ENCODE results near the gene LTB4R2.
A peak's percentile ranks its signal among the peaks of the same experiment; 100 is the strongest.

Gene LTB4R2

DNA sequence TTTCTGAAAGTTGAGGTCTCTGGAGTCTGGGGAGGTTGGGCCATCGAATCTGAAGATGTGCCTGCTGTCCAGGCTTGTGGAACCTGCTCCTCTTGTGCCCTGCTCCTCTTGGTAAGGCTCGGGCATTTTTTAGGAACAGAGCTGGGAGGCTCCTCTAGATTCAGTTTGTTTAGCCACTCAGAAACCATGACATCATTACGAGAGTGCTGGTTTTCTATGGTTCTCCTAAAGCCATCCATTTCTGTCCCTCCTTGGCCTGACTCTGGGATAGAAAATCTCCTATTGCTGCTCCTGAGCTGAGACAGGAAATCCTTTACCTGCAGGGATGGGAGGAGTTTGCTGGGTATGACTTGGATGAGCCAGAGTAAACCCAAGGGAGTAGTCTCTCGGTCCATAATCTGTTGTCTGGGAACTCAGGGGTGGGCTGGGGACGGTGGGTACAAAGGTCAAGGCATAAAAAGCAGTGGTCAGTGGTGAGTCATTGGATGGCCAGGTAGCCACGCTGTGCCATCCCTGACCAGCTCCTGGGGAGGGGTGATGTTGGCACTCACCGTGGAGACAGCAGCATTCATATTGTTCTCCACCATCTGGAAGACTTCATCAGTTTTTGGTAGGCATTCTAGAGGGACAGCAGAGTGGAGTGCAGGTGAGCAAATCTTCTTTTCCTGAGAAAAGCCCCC is 27.3 kb downstream of the LTB4R2 start:
- no peak overlapping the region for H3K4me3 ChIP-seq (ENCODE audit: low read depth, low read length)
- TF ChIP-seq, protein P1, sequence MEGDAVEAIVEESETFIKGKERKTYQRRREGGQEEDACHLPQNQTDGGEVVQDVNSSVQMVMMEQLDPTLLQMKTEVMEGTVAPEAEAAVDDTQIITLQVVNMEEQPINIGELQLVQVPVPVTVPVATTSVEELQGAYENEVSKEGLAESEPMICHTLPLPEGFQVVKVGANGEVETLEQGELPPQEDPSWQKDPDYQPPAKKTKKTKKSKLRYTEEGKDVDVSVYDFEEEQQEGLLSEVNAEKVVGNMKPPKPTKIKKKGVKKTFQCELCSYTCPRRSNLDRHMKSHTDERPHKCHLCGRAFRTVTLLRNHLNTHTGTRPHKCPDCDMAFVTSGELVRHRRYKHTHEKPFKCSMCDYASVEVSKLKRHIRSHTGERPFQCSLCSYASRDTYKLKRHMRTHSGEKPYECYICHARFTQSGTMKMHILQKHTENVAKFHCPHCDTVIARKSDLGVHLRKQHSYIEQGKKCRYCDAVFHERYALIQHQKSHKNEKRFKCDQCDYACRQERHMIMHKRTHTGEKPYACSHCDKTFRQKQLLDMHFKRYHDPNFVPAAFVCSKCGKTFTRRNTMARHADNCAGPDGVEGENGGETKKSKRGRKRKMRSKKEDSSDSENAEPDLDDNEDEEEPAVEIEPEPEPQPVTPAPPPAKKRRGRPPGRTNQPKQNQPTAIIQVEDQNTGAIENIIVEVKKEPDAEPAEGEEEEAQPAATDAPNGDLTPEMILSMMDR (conservative IDR thresholded peaks at IDR 0.05; ENCODE audit: low read depth, low read length), result no peak
- DNase-seq (ENCODE audit: low read depth), result no peak

DNA sequence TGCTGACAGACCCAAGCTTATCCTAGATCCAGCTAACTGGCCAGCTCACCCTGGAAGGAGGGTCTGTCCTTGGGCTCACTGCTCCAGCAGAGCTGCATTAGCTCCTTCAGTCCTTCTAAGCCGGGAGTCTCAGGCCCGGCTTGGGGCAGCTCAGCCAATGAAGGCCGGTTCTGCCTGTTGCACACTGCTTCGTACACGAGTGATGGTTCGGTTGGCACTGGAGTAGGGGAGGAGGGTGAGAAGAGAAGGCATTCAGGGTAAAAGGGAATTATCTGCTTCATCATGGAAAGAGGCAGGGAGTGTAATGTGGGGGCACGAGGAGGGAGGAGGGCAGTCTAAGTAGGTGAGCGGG is 27.9 kb downstream of the LTB4R2 start:
- DNase-seq (ENCODE audit: low read depth), result no peak
- TF ChIP-seq, protein P1 (conservative IDR thresholded peaks at IDR 0.05; ENCODE audit: low read depth, low read length), result no peak
- no peak overlapping the region for H3K4me3 ChIP-seq (ENCODE audit: low read depth, low read length)

DNA sequence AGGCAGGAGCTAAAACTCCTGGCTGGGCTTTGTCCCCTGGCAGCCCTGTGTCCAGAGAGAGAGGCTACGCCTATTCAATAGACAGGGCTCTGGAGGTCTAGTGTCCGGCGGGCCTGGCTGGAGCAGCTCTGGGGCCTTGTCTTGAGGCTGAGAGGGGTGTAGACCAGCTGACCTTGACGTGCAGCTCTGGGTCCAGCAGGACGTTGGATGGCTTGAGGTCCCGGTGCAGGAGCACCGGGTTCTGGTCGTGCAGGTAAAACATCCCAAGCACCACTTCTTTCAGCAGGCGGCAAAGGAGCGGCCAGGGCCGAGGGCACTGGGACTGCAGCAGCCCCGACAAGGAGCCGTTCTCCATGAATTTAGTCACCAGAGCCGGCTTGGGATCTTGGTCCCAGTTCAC is 28.9 kb downstream of the LTB4R2 start:
- no peak for DNase-seq (ENCODE audit: low read depth)
- H3K4me3 ChIP-seq (ENCODE audit: low read depth, low read length), result no peak overlapping the region
- TF ChIP-seq, protein P1 (conservative IDR thresholded peaks at IDR 0.05; ENCODE audit: low read depth, low read length), result no peak

DNA sequence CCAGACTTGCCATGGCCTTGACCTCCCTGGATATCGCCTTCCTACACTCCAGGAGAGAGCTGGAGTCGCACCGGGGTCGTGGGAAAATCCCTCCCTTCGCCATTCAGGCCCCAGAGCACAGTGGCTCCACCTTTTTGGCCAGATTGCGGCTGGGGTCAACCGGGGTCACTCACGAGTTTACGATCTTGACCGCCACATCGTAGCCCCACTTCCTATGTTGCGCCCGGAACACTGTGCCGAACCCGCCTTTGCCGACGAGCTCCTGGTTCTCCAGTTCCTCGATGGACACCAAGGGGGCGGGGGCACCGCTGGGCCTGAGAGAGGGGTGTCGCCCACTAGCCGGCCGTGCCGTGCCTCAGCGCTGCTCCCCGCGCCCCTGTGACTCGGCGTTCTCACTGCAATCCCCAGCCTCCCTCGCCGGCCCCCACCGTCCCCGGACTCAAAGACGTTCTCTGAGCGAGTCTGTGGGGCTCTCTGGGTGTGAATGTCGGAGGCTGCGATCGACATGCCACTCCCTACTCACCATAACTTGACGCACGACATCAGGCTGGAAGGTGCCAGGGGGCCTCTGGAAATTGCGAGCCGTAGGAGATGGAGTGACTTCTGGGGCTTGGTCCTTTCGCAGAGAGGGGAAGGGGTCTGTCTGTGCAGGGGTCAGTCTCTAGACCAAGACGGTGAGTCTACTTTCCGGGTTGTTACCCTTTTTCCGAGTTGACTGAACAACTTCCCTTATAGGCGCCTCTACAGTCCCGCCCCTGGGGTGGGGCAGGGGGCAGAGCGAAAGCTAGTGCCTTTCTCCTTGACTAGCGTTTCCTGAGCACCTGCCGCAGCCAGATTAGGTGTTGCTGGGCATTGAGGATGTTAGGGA is 29.6 kb downstream of the LTB4R2 start, which contains the start of gene RIPK3:
TSS of gene RIPK3 (minus strand) at position 708 of the 868 bp plus-strand sequence. CDS start at position 543, 165 bp downstream.
- TF ChIP-seq, protein P1 (conservative IDR thresholded peaks at IDR 0.05; ENCODE audit: low read depth, low read length), result no peak
- peak within 1 kb of the TSS; percentile 20 for H3K4me3 ChIP-seq (ENCODE audit: low read depth, low read length)

DNA sequence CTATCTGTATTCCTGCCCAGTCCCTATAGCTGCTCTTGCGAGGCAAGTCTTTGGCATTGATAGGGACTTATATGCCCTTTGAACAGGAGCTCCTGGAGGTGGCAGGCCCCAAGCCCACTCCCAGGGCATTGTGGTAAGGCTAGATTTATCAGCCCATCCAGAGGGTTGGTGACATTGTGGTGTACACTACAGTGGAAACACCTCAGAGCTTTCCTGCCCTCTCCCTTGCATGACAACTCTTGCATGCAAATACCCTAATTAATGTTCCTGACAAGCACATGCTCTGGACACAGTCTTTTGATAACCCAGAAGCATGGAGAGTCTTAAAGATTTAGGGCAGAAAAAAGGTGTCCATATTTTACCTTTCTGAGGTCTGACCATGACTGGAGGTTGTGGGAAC is 30.7 kb downstream of the LTB4R2 start:
- TF ChIP-seq, protein P1 (conservative IDR thresholded peaks at IDR 0.05; ENCODE audit: low read depth, low read length), result no peak
- no peak overlapping the region for H3K4me3 ChIP-seq (ENCODE audit: low read depth, low read length)
- DNase-seq (ENCODE audit: low read depth), result no peak

More for the DNA sequence above, 29.6 kb downstream of the LTB4R2 start, which contains the start of gene RIPK3:
- DNase-seq (ENCODE audit: low read depth), result no peak

DNA sequence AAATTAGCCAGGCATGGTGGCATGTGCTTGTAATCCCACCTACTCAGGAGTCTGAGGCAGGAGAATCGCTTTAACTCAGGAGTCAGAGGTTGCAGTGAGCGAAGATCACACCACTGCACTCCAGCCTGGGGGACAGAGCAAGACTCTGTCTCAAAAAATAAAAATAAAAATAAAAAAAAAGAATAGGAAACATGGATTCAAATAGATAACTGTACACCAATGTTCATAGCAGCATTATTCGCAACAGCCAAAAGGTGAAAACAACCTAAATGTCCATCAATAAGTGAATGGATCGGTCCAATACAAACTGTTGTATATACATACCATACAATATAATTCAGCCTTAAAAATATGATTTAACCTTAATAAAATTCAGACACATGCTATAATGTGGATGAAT is 32.9 kb downstream of the LTB4R2 start:
- no peak overlapping the region for H3K4me3 ChIP-seq (ENCODE audit: low read depth, low read length)
- TF ChIP-seq, protein P1 (conservative IDR thresholded peaks at IDR 0.05; ENCODE audit: low read depth, low read length), result no peak
- no peak for DNase-seq (ENCODE audit: low read depth)

All from choroid plexus epithelial cell (primary cell).